GM03348 (cell line): ENCODE results near the gene ZNF76.
"Not testable (repeated sequence)": the region's sequence is repeated elsewhere in the genome, so short reads cannot be mapped to it uniquely, and the experiment has no call there.

Experiments used
- DNase-seq: peaks from one replicate; pipeline ENCODE4 v3.0.0; 2012; ENCODE audit warnings: low spot score

Gene ZNF76

GRCh38 chr6:35300848-35301247 lies 41.3 kb downstream of the ZNF76 start:
- DNase-seq: no peak

- peak; percentile 43 for DNase-seq
Measured at GRCh38 chr6:35302604-35303241, 43.2 kb downstream of the ZNF76 start.

GRCh38 chr6:35304299-35304698 lies 44.8 kb downstream of the ZNF76 start:
- no peak for DNase-seq

- DNase-seq: no peak
Measured at GRCh38 chr6:35305117-35305516, 45.6 kb downstream of the ZNF76 start.

GRCh38 chr6:35307138-35307537 lies 47.6 kb downstream of the ZNF76 start:
- DNase-seq: not testable (repeated sequence)

- not testable (repeated sequence) for DNase-seq
Measured at GRCh38 chr6:35308543-35308942, 49.0 kb downstream of the ZNF76 start.

GRCh38 chr6:35309611-35310264 lies 50.2 kb downstream of the ZNF76 start:
- DNase-seq: no peak

- no peak for DNase-seq
Measured at GRCh38 chr6:35310265-35310831, 50.8 kb downstream of the ZNF76 start.

GRCh38 chr6:35311390-35312075 lies 52.0 kb downstream of the ZNF76 start:
- no peak for DNase-seq

- no peak for DNase-seq
Measured at GRCh38 chr6:35312076-35312800, 52.7 kb downstream of the ZNF76 start.

- DNase-seq: no peak
Measured at GRCh38 chr6:35312807-35313206, 53.3 kb downstream of the ZNF76 start.

- peak; percentile 31 for DNase-seq
Measured at GRCh38 chr6:35317483-35318195, 58.1 kb downstream of the ZNF76 start.

- DNase-seq: peak; percentile 97
Measured at GRCh38 chr6:35318196-35319171, 58.9 kb downstream of the ZNF76 start.

GRCh38 chr6:35319346-35320030 lies 60.0 kb downstream of the ZNF76 start:
- no peak for DNase-seq

- no peak for DNase-seq
Measured at GRCh38 chr6:35320031-35320410, 60.5 kb downstream of the ZNF76 start.

- no peak for DNase-seq
Measured at GRCh38 chr6:35321091-35321490, 61.6 kb downstream of the ZNF76 start.

- peak; percentile 77 for DNase-seq
Measured at GRCh38 chr6:35327349-35328027, 68.0 kb downstream of the ZNF76 start.

- DNase-seq: no peak
Measured at GRCh38 chr6:35328108-35328723, 68.7 kb downstream of the ZNF76 start.

- not testable (repeated sequence) for DNase-seq
Measured at GRCh38 chr6:35328965-35329364, 69.4 kb downstream of the ZNF76 start.
